Transverse colon (tissue), 4 donors: ENCODE measurements around the gene ANGPTL2.

Experiments used
- CTCF ChIP-seq, 5 experiments: fragments of 200-600 bp in 3 of 5; fragments of 450-650 bp in 2 of 5; sonication (generic) in 3 of 5; IDR thresholded peaks; 1 replicate in 2 of 5; 2 replicates in 3 of 5; pipeline ENCODE4 v1.5.1; 2016 to 2017; ENCODE audit warnings: antibody characterized with exemption in 5 of 5, inconsistent platforms in 3 of 5, mild to moderate bottlenecking in 2 of 5, moderate library complexity in 1 of 5
- EP300 ChIP-seq: sonication (generic); formaldehyde crosslinking; IDR thresholded peaks from one replicate; pipeline ENCODE4 v1.6.1; 2017; ENCODE audit warnings: antibody characterized with exemption, low read depth
- POLR2A ChIP-seq: fragments of 450-650 bp; IDR thresholded peaks from one replicate; pipeline ENCODE4 v1.6.1; 2016; ENCODE audit warnings: antibody characterized with exemption, mild to moderate bottlenecking, moderate library complexity
- POLR2AphosphoS5 ChIP-seq, 3 donors: sonication (generic); formaldehyde crosslinking; IDR thresholded peaks; one replicate each; pipeline ENCODE4 v1.6.1; 2016; ENCODE audit warnings: antibody characterized with exemption in 3 of 3

GRCh38 chr9:127075624-127076372, 46.6 kb downstream of the ANGPTL2 start:
- TF ChIP-seq CTCF (IDR thresholded peaks at IDR 0.05) (no peak), POLR2A (no peak), POLR2AphosphoS5 (IDR thresholded peaks at IDR 0.05) (no peak), EP300 (no peak)
